Psoas muscle (tissue), 8 donors: Measurements from ENCODE around the gene ATF5. TPM values are rescaled to one million over a fixed set of nuclear protein-coding genes. Genes with fewer than 3 reads are reported as not detected.
A peak's percentile ranks its signal among the peaks of the same experiment; 100 is the strongest.

ENCODE experiments used
- ATAC-seq, 4 donors: fragments of 200-7000 bp; cut with Tn5 transposase; one replicate each; pipeline ENCODE4 v1.9.1; 2020; ENCODE audit warnings: moderate library complexity in 3 of 4, mild to moderate bottlenecking in 2 of 4
- DNase-seq, 2 donors: peaks; one replicate each; pipeline ENCODE4 v3.0.0-alpha.2; 2020
- H3K27ac ChIP-seq: fragments of 200-600 bp; one replicate; pipeline ENCODE4 v1.8.0; 2022
- H3K27me3 ChIP-seq, 3 donors: fragments of 200-600 bp in 1 of 3; one replicate each; pipeline versions ENCODE4 v1.6.1 to v1.8.0; 2013 to 2022; ENCODE audit warnings: low read length in 2 of 3, mild to moderate bottlenecking in 2 of 3, moderate library complexity in 1 of 3; ENCODE audit not compliant: insufficient read depth in 3 of 3
- H3K36me3 ChIP-seq, 2 donors: fragments of 200-600 bp in 1 of 2; one replicate each; pipeline versions ENCODE4 v1.6.1 to v1.8.0; 2013 to 2022; ENCODE audit warnings: low read depth in 1 of 2, mild to moderate bottlenecking in 1 of 2, moderate library complexity in 1 of 2; ENCODE audit not compliant: insufficient read depth in 1 of 2
- H3K4me1 ChIP-seq: fragments of 200-600 bp; one replicate; pipeline ENCODE4 v1.8.0; 2022
- H3K4me3 ChIP-seq: fragments of 200-600 bp; one replicate; pipeline ENCODE4 v1.8.0; 2022; ENCODE audit warnings: mild to moderate bottlenecking
- H3K9me3 ChIP-seq: fragments of 200-600 bp; one replicate; pipeline ENCODE4 v1.8.0; 2022
- WGBS, 3 donors: extraction: QIAGEN DNeasy Blood & Tissue Kit; methylation state at CpG; one replicate each; pipeline versions ENCODE4 v1.1.6 to v1.1.7; 2013; 5-methylcytosine and 5-hydroxymethylcytosine counted together
- intact Hi-C, 2 donors: fragments of 100-400 bp; cut with DNase I; formaldehyde crosslinking; loops; one replicate each; pipeline versions ENCODE4 v1.11.0 to v1.14.2; 2022
- polyA plus RNA-seq, 3 donors: library from polyadenylated mRNA; stranded (reverse); fragments of 200-250 nt; gene quantifications; one replicate each; pipeline ENCODE4 v1.2.3, GENCODE V29; 2013
- total RNA-seq, 4 donors: library from RNA; stranded (reverse); fragmentation: NEBNext Ultra II Directional in 2 of 4; extraction: Animal tissue kit (Norgen Biotek cat#: 25700) in 2 of 4; gene quantifications; one replicate each; pipeline versions ENCODE4 v1.2.1 to v1.2.4, GENCODE V29; 2021 to 2023
- TF ChIP-seq, protein P1 (sequence below): fragments of 200-600 bp; IDR thresholded peaks from one replicate; pipeline ENCODE4 v1.8.0; 2022; ENCODE audit warnings: antibody characterized with exemption
- donor health status: healthy with polysubstance abuse.
- donor health status: DM: no; HTN: no; CAD: no; lungs with moderate emphysema.
- donor health status: Bipolar disorder and iron deficiency.
- donor health status: healthy.
- donor health status: DM: yes; HTN: yes; CAD: no.
- donor health status: DM: no; HTN: no; CAD: no.
- donor health status: DM: no; HTN: no; CAD: no.
- donor health status: DM: yes; HTN: yes; CAD: no.

The ATF5 gene
- total and polyA plus RNA-seq, 7 donors, result 10.0 to 39.4 (median 21.0) TPM

DNA sequence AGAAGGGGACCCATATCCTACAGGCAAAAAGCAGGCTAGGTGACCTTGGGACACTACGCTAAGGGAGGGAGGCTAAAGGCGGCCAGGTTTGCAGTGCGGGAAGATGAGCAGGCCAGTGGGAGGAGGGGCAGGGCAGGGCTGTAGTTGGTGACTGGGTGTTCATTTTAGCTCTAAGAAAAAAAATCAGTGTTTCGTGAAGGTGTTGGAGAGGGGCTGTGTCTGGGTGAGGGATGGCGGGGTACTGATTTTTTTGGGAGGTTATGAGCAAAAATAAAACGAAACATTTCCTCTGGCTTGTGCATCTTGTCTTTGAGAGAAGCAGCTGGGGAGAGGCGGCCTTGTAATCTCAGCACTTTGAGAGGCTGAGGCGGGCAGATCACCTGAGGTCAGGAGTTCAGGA, 4.6 kb downstream of the ATF5 start:
- H3K4me3 ChIP-seq, result no peak overlapping the region
- H3K9me3 ChIP-seq, result no peaks in the 10 kb centered on the region
- DNase-seq (no peak), ATAC-seq (no peak)
- WGBS, 3 donors, result 87 to 91% (median 88%) methylated on average over 8 of the region's 8 CpGs
- no peak overlapping the region for H3K27ac ChIP-seq
- H3K36me3 ChIP-seq, result peaks cover 0 to 6% of the 10 kb centered on the region in 2 donors
- peaks cover under 1% of the 10 kb centered on the region for H3K4me1 ChIP-seq
- peaks cover 0 to 2% (median 0%) of the 10 kb centered on the region in 3 donors for H3K27me3 ChIP-seq
- intact Hi-C loops, result loop anchor here in 1 of 2 donors (10.0 kb wide), 1 partner anchor 201 kb away; no protein-coding TSS in a partner anchor
- TF ChIP-seq, protein P1, sequence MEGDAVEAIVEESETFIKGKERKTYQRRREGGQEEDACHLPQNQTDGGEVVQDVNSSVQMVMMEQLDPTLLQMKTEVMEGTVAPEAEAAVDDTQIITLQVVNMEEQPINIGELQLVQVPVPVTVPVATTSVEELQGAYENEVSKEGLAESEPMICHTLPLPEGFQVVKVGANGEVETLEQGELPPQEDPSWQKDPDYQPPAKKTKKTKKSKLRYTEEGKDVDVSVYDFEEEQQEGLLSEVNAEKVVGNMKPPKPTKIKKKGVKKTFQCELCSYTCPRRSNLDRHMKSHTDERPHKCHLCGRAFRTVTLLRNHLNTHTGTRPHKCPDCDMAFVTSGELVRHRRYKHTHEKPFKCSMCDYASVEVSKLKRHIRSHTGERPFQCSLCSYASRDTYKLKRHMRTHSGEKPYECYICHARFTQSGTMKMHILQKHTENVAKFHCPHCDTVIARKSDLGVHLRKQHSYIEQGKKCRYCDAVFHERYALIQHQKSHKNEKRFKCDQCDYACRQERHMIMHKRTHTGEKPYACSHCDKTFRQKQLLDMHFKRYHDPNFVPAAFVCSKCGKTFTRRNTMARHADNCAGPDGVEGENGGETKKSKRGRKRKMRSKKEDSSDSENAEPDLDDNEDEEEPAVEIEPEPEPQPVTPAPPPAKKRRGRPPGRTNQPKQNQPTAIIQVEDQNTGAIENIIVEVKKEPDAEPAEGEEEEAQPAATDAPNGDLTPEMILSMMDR, result no peak

DNA sequence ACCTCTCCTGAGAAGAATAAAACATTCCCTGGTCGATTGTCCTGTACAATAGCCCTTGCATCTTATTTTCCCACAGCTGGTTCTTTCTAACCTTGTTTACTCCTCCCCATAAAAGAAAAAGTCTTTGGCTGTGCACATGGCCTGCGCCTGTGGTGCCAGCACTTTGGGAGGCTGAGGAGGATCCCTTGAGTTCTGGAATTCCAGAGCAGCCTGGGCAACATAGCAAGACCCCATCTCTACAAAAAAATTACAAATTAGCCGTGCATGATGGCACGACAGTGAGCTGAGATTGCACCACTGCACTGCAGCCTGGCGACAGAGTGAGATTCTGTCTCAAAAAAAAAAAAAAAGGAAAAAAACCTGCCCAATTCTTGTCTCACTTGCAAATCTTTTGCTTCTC, 7.5 kb downstream of the ATF5 start:
- Histone ChIP-seq H3K9me3 (no peaks in the 10 kb centered on the region), H3K4me1 (no peaks in the 10 kb centered on the region), H3K27me3 (peaks cover 0 to 2% (median 0%) of the 10 kb centered on the region in 3 donors), H3K36me3 (peaks cover 0 to 2% of the 10 kb centered on the region in 2 donors), H3K27ac (no peak overlapping the region), H3K4me3 (no peak overlapping the region)
- 53 to 66% (median 65%) methylated on average over 5 of the region's 5 CpGs for WGBS, 3 donors
- DNase-seq (no peak), ATAC-seq (no peak)
- TF ChIP-seq, protein P1, result no peak
- intact Hi-C loops, result loop anchor here (5.0 to 10.0 kb wide), 2 partner anchors 46 to 198 kb away; no protein-coding TSS in a partner anchor

DNA sequence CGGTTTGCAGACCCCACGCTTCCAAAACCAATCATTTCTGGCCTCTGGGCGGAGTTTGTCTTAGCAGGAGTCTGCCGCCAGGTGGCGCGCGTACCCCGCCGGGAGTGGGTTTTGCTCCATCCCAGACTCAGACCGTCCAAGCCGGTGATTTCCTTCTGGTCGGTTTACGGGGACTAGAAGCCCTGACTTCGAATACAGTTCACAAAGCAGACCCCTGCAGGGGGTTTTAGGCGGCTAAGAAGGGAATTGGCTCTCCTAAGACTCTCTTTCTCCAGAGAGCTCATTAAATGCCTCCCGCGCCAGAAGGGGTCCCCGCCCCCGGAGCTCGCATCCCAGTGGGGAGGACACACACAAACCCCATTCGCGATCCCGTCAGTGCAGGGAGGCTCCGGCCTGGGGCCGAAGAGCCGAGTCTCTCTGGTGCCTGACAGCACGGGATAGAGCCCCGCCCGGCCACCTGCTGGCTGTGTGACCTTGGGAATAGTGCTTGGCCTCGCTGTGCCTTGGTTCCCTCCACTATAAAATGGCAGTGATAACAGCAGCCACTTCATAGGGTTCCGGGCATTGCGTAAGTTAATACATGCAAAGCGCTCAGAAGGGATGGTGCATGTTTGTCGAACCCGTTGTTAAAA, 8.9 kb downstream of the ATF5 start:
- Histone ChIP-seq H3K36me3 (no peaks in the 10 kb centered on the region), H3K4me3 (peak overlapping the region; percentile 36), H3K27ac (no peak overlapping the region), H3K27me3 (peaks cover 0 to 2% (median 0%) of the 10 kb centered on the region in 3 donors), H3K9me3 (no peaks in the 10 kb centered on the region), H3K4me1 (no peaks in the 10 kb centered on the region)
- intact Hi-C loops, result loop anchor here (1.0 to 10.0 kb wide), 3 partner anchors 44 to 197 kb away; no protein-coding TSS in a partner anchor
- WGBS, 3 donors, result 16% methylated on average over 35 of the region's 35 CpGs
- TF ChIP-seq, protein P1, result peak; percentile 96
- DNase-seq (peak; percentile 81 to 88), ATAC-seq (peak; percentile 85 to 93 (median 88))

DNA sequence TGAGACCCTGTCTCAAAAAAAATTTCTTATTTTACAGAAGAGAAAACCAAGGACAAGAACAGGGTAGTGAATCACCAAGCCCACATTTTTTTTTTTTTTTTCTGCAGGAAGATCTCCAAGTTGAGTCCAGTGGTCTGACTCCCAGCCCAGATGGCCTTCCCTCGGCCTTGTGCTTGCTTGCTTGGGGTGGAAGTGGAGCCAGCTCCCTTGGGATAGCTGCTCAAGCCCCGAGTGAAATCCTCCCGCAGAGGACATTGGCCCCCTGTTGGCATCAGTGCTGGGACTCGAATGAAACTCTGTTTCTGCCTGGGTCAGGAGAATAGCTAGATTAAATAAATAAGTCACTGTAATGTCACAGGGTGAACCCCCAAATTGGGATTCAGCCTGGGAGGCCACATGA, 9.7 kb downstream of the ATF5 start:
- Histone ChIP-seq H3K27ac (no peak overlapping the region), H3K27me3 (peaks cover 0 to 2% (median 0%) of the 10 kb centered on the region in 3 donors), H3K9me3 (no peaks in the 10 kb centered on the region), H3K4me1 (no peaks in the 10 kb centered on the region), H3K4me3 (no peak overlapping the region), H3K36me3 (no peaks in the 10 kb centered on the region)
- TF ChIP-seq, protein P1, result no peak
- 33 to 49% (median 44%) methylated on average over 4 of the region's 4 CpGs for WGBS, 3 donors
- ATAC-seq (no peak), DNase-seq (no peak)
- intact Hi-C loops, result loop anchor here (5.0 to 10.0 kb wide), 2 partner anchors 44 to 196 kb away; no protein-coding TSS in a partner anchor
